K562 (cell line): ENCODE data around the gene GATA2. TPM values are rescaled to one million over a fixed set of nuclear protein-coding genes. Genes with fewer than 3 reads are reported as not detected.

Source experiments
- CHD4 ChIP-seq: fragments of 200-600 bp; sonication (generic); IDR thresholded peaks from 3 replicates; pipeline ENCODE4 v1.6.1; 2012; ENCODE audit warnings: low read depth, mild to moderate bottlenecking, mixed read lengths, low read length, inconsistent platforms; ENCODE audit not compliant: insufficient read depth, insufficient replicate concordance, poor library complexity, severe bottlenecking
- CREM ChIP-seq: IDR thresholded peaks from 2 replicates; pipeline ENCODE4 v1.6.1; 2014; ENCODE audit warnings: antibody characterized with exemption, low read depth
- CTCF ChIP-seq, 3 experiments: IDR thresholded peaks in 2 of 3; conservative IDR thresholded peaks in 1 of 3; 2 replicates each; pipeline ENCODE4 v1.5.1; 2011 to 2012; ENCODE audit warnings: low read length in 3 of 3, mild to moderate bottlenecking in 3 of 3, control low read depth in 2 of 3, improper control_type of control experiment in 1 of 3, inconsistent platforms in 1 of 3, low read depth in 1 of 3, mixed read lengths in 1 of 3, moderate library complexity in 1 of 3; ENCODE audit not compliant: insufficient read depth in 2 of 3
- ERF ChIP-seq: fragments of 450-650 bp; formaldehyde crosslinking; IDR thresholded peaks from 2 replicates; pipeline ENCODE4 v1.4.0; 2020; ENCODE audit warnings: mild to moderate bottlenecking, mixed read lengths
- ETV5 ChIP-seq: sonication (generic); formaldehyde crosslinking; IDR thresholded peaks from 2 replicates; pipeline ENCODE4 v1.4.0; 2020; ENCODE audit warnings: low read depth, mild to moderate bottlenecking, missing genetic modification reagents
- HDGF ChIP-seq: fragments of 450-650 bp; IDR thresholded peaks from 2 replicates; pipeline ENCODE4 v1.6.1; 2016
- HNRNPL ChIP-seq: fragments of 200-400 bp; formaldehyde crosslinking; IDR thresholded peaks from 2 replicates; pipeline ENCODE4 v1.6.1; 2017; ENCODE audit warnings: low read depth, mild to moderate bottlenecking, low read length
- MCM2 ChIP-seq: fragments of 450-650 bp; IDR thresholded peaks from 2 replicates; pipeline ENCODE4 v1.6.1; 2017; ENCODE audit warnings: low read depth, mild to moderate bottlenecking
- NCOR1 ChIP-seq: fragments of 450-650 bp; IDR thresholded peaks from 2 replicates; pipeline ENCODE4 v1.6.1; 2016; ENCODE audit warnings: mild to moderate bottlenecking, moderate library complexity
- NUFIP1 ChIP-seq: fragments of 450-650 bp; IDR thresholded peaks from 2 replicates; pipeline ENCODE4 v1.6.1; 2018; ENCODE audit not compliant: partially characterized antibody
- POLR2A ChIP-seq: fragments of 450-650 bp; conservative IDR thresholded peaks from 2 replicates; pipeline ENCODE4 v1.6.1; 2016
- SMARCE1 ChIP-seq: fragments of 450-650 bp; IDR thresholded peaks from 2 replicates; pipeline ENCODE4 v1.7.1; 2016; ENCODE audit warnings: mild to moderate bottlenecking
- SNIP1 ChIP-seq: fragments of 450-650 bp; IDR thresholded peaks from 2 replicates; pipeline ENCODE4 v1.7.1; 2017; ENCODE audit warnings: low read depth, mild to moderate bottlenecking
- SREBF1 ChIP-seq: fragments of 150-350 bp; IDR thresholded peaks from 2 replicates; pipeline ENCODE4 v1.6.1; 2014; ENCODE audit warnings: antibody characterized with exemption, low read depth, low read length, borderline replicate concordance
- TCF3 ChIP-seq: sonication (generic); formaldehyde crosslinking; IDR thresholded peaks from 2 replicates; pipeline ENCODE4 v1.4.0; 2020; ENCODE audit warnings: mild to moderate bottlenecking, missing genetic modification reagents
- TEAD4 ChIP-seq, 2 experiments: sonication (generic) in 1 of 2; formaldehyde crosslinking in 1 of 2; IDR thresholded peaks; 2 replicates each; pipeline versions ENCODE4 v1.6.1 to v1.8.0; 2012 to 2022; ENCODE audit warnings: borderline replicate concordance in 1 of 2, inconsistent platforms in 1 of 2, low read length in 1 of 2, mild to moderate bottlenecking in 1 of 2, missing genetic modification reagents in 1 of 2
- ZBTB7A ChIP-seq: IDR thresholded peaks from 2 replicates; pipeline ENCODE4 v1.6.1; 2011; ENCODE audit warnings: low read depth, mild to moderate bottlenecking, low read length, moderate library complexity, borderline replicate concordance; ENCODE audit not compliant: control insufficient read depth
- polyA plus RNA-seq, 8 experiments: library from polyadenylated mRNA; depleted of rRNA in 4 of 8; stranded (reverse) in 5 of 8; unstranded in 3 of 8; fragments of >200 nt; fragmentation: Nextera tagmentation in 2 of 8; fragmentation: Illumina TruSeq in 1 of 8; extraction: Ambion mirVana in 2 of 8; extraction: Trizol in 1 of 8; gene quantifications; 2 replicates each; pipeline versions ENCODE4 v1.2.1 to v1.2.3, GENCODE V29; 2011 to 2014; ENCODE audit warnings: inconsistent platforms in 1 of 8, missing spikeins in 1 of 8
- total RNA-seq, 7 experiments: library from RNA; depleted of rRNA in 6 of 7; stranded (reverse); fragments of >200 nt in 6 of 7; fragmentation: Illumina TruSeq in 2 of 7; extraction: Trizol in 2 of 7; gene quantifications; 2 replicates each; pipeline versions ENCODE4 v1.2.1 to v1.2.3, GENCODE V29; 2011 to 2021; ENCODE audit warnings: low replicate concordance in 1 of 7
- TF ChIP-seq, protein P1 (sequence below): sonication (generic); formaldehyde crosslinking; IDR thresholded peaks from 2 replicates; pipeline ENCODE4 v1.8.0; 2023; ENCODE audit warnings: mild to moderate bottlenecking, missing genetic modification reagents
- TF ChIP-seq, protein P2 (sequence below): sonication (generic); formaldehyde crosslinking; IDR thresholded peaks from 2 replicates; pipeline ENCODE4 v1.8.0; 2022; ENCODE audit warnings: missing genetic modification reagents, mild to moderate bottlenecking, borderline replicate concordance
- TF ChIP-seq, protein P3 (sequence below): fragments of 450-650 bp; IDR thresholded peaks from 2 replicates; pipeline ENCODE4 v1.6.1; 2016; ENCODE audit warnings: low read depth, mild to moderate bottlenecking, moderate library complexity

GATA2 gene
- total and polyA plus RNA-seq, 9 of the 15 experiments (the other 6 are each of a cell fraction or from before 2014, with no cell fraction given), result 8.5 to 218 (median 50.8) TPM

GRCh38 chr3:128482666-128483656 lies 10.0 kb downstream of the GATA2 start (continued):
- TF ChIP-seq, protein P1, sequence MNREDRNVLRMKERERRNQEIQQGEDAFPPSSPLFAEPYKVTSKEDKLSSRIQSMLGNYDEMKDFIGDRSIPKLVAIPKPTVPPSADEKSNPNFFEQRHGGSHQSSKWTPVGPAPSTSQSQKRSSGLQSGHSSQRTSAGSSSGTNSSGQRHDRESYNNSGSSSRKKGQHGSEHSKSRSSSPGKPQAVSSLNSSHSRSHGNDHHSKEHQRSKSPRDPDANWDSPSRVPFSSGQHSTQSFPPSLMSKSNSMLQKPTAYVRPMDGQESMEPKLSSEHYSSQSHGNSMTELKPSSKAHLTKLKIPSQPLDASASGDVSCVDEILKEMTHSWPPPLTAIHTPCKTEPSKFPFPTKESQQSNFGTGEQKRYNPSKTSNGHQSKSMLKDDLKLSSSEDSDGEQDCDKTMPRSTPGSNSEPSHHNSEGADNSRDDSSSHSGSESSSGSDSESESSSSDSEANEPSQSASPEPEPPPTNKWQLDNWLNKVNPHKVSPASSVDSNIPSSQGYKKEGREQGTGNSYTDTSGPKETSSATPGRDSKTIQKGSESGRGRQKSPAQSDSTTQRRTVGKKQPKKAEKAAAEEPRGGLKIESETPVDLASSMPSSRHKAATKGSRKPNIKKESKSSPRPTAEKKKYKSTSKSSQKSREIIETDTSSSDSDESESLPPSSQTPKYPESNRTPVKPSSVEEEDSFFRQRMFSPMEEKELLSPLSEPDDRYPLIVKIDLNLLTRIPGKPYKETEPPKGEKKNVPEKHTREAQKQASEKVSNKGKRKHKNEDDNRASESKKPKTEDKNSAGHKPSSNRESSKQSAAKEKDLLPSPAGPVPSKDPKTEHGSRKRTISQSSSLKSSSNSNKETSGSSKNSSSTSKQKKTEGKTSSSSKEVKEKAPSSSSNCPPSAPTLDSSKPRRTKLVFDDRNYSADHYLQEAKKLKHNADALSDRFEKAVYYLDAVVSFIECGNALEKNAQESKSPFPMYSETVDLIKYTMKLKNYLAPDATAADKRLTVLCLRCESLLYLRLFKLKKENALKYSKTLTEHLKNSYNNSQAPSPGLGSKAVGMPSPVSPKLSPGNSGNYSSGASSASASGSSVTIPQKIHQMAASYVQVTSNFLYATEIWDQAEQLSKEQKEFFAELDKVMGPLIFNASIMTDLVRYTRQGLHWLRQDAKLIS (CRISPR knock-in tag), result 0 out of 2 replicates have a peak, but pooled peaks have one; percentile 43
- TF ChIP-seq, protein P2, sequence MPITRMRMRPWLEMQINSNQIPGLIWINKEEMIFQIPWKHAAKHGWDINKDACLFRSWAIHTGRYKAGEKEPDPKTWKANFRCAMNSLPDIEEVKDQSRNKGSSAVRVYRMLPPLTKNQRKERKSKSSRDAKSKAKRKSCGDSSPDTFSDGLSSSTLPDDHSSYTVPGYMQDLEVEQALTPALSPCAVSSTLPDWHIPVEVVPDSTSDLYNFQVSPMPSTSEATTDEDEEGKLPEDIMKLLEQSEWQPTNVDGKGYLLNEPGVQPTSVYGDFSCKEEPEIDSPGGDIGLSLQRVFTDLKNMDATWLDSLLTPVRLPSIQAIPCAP (CRISPR knock-in tag), result no peak
- TF ChIP-seq SNIP1 (no peak), ERF (no peak), CHD4 (no peak), NCOR1 (peak; percentile 80), ZBTB7A (peak; percentile 70; the same call in 1 of the 2 replicates), TCF3 (CRISPR knock-in tag) (peak; percentile 75), SREBF1 (no peak), POLR2A (peak; percentile 24; the same call in 1 of the 2 replicates), CTCF (IDR thresholded peaks at IDR 0.05 in 2 of 3, conservative IDR thresholded peaks at IDR 0.05 in 1 of 3; ENCODE audit: insufficient read depth in 2 of 3, low read depth in 1 of 3, low read length in 3 of 3) (peak in 1 of 3 experiments; percentile 26; a peak in 2 of 6 replicates), NUFIP1 (no peak), TEAD4 (IDR thresholded peaks at IDR 0.05; ENCODE audit: low read length) (peak; percentile 80), TEAD4 (CRISPR knock-in tag; IDR thresholded peaks at IDR 0.05; ENCODE audit: borderline replicate concordance) (no peak), HDGF (no peak), HNRNPL (no peak), SMARCE1 (peak; percentile 90), ETV5 (peak; percentile 77), CREM (no peak), MCM2 (no peak)
- TF ChIP-seq, protein P3, sequence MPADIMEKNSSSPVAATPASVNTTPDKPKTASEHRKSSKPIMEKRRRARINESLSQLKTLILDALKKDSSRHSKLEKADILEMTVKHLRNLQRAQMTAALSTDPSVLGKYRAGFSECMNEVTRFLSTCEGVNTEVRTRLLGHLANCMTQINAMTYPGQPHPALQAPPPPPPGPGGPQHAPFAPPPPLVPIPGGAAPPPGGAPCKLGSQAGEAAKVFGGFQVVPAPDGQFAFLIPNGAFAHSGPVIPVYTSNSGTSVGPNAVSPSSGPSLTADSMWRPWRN, result 0 out of 2 replicates have a peak, but pooled peaks have one; percentile 28
